Pancreas (tissue), 10 donors: ENCODE measurements around the gene KCNMA1. TPM values are rescaled to one million over a fixed set of nuclear protein-coding genes. Genes with fewer than 3 reads are reported as not detected.
A peak's percentile ranks its signal among the peaks of the same experiment; 100 is the strongest.

Experiments
- ATAC-seq, 4 donors: fragments of 200-7000 bp; cut with Tn5 transposase; one replicate each; pipeline versions ENCODE4 v1.8.0 to v1.9.1; 2020; ENCODE audit warnings: mild to moderate bottlenecking in 4 of 4, moderate library complexity in 4 of 4
- DNase-seq, 6 donors: peaks; one replicate each; pipeline ENCODE4 v3.0.0-alpha.2; 2020
- FAIRE-seq: peaks from 2 replicates; lab custom pipeline; 2012; peaks lifted over from hg19 to GRCh38; lab: Jason Lieb, UNC
- H3K27ac ChIP-seq, 4 donors: fragments of 200-600 bp; sonication (generic); 1 replicate in 3 of 4; 2 replicates in 1 of 4; pipeline versions ENCODE4 v1.5.0 to v1.8.0; 2020
- H3K27me3 ChIP-seq, 4 donors: fragments of 200-600 bp; one replicate each; pipeline ENCODE4 v1.8.0; 2021
- H3K36me3 ChIP-seq, 3 donors: fragments of 200-600 bp; sonication (generic) in 1 of 3; one replicate each; pipeline versions ENCODE4 v1.5.0 to v1.8.0; 2020 to 2021
- H3K4me1 ChIP-seq, 3 donors: fragments of 200-600 bp; one replicate each; pipeline ENCODE4 v1.8.0; 2021
- H3K4me3 ChIP-seq, 4 donors: fragments of 200-600 bp; sonication (generic) in 2 of 4; one replicate each; pipeline versions ENCODE4 v1.5.0 to v1.8.0; 2020 to 2021
- H3K9me3 ChIP-seq, 4 donors: fragments of 200-600 bp; one replicate each; pipeline ENCODE4 v1.8.0; 2021
- WGBS, 2 donors: extraction: QIAGEN DNeasy Blood & Tissue Kit; methylation state at CpG; one replicate each; pipeline ENCODE4 v1.1.7; 2013; 5-methylcytosine and 5-hydroxymethylcytosine counted together
- intact Hi-C, 3 donors: fragments of 100-400 bp; cut with DNase I; formaldehyde crosslinking; loops; one replicate each; pipeline versions ENCODE4 v1.11.1 to v1.14.2; 2022
- polyA plus RNA-seq, 2 donors: library from polyadenylated mRNA; stranded (reverse); fragments of 200-250 nt; gene quantifications; one replicate each; pipeline ENCODE4 v1.2.3, GENCODE V29; 2013
- total RNA-seq, 6 donors: library from RNA; stranded (reverse); fragmentation: NEBNext Ultra II Directional in 4 of 6; extraction: Animal tissue kit (Norgen Biotek cat#: 25700) in 4 of 6; gene quantifications; one replicate each; pipeline versions ENCODE4 v1.2.1 to v1.2.4, GENCODE V29; 2021 to 2023
- TF ChIP-seq, protein P1 (sequence below), 4 donors: fragments of 200-600 bp; sonication (generic) in 3 of 4; IDR thresholded peaks; one replicate each; pipeline versions ENCODE4 v1.5.0 to v1.8.0; 2021; ENCODE audit warnings: antibody characterized with exemption in 4 of 4
- donor health status: healthy with polysubstance abuse.
- donor health status: DM: no; HTN: no; CAD: no; lungs with moderate emphysema.
- donor health status: DM: no; HTN: no; CAD: no.
- donor health status: control.
- donor health status: control.
- donor health status: Bipolar disorder and iron deficiency.
- donor health status: DM: yes; HTN: yes; CAD: no.
- donor health status: DM: no; HTN: no; CAD: no.
- donor health status: DM: no; HTN: no; CAD: no.
- donor health status: DM: yes; HTN: yes; CAD: no.

Gene KCNMA1
- total and polyA plus RNA-seq, 8 donors, result 3.5 to 19.4 (median 9.3) TPM

DNA sequence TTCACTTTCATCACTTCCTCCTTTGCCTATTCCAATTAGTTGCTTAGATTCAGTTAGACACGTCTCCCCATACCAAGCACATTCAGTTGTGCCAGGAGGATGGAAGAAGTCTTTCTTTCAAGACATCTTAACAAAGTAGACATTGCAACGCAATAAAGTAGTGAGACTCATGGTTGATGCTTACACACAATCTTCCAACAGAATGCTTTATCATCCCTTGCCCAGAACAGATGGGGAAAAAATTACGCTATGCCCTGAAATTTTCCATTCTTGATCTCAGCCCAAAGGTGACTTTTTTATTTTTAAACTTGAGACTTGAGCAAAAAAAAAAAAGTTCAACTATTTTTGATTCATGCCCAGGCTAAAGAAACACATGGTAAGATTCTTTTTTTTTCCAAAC lies 74.9 kb downstream of the KCNMA1 start:
- FAIRE-seq (no peak), DNase-seq (no peak)
- TF ChIP-seq, protein P1, sequence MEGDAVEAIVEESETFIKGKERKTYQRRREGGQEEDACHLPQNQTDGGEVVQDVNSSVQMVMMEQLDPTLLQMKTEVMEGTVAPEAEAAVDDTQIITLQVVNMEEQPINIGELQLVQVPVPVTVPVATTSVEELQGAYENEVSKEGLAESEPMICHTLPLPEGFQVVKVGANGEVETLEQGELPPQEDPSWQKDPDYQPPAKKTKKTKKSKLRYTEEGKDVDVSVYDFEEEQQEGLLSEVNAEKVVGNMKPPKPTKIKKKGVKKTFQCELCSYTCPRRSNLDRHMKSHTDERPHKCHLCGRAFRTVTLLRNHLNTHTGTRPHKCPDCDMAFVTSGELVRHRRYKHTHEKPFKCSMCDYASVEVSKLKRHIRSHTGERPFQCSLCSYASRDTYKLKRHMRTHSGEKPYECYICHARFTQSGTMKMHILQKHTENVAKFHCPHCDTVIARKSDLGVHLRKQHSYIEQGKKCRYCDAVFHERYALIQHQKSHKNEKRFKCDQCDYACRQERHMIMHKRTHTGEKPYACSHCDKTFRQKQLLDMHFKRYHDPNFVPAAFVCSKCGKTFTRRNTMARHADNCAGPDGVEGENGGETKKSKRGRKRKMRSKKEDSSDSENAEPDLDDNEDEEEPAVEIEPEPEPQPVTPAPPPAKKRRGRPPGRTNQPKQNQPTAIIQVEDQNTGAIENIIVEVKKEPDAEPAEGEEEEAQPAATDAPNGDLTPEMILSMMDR (IDR thresholded peaks at IDR 0.05), result no peak

DNA sequence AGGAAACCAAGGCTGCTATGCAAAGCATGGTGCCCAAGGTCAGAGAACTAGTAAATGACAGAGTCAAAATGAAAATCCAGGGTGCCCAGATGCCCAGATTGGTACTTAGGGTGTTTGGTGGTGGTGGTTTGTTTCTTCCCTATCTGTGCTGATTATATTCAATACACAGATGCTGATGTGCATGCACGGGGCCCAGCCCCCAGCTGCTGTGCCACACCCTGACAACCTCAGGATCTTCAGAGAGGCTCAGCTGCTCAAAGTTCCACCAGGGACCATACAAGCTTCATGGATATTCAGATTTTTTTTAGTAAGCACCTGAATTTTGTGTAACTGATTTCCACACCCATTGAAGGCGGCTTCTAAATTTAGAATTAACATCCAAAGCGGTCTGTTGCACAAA lies 75.6 kb downstream of the KCNMA1 start:
- Histone ChIP-seq H3K36me3 (no peaks in the 10 kb centered on the region), H3K27ac (no peak overlapping the region), H3K4me3 (no peak overlapping the region), H3K9me3 (no peaks in the 10 kb centered on the region), H3K4me1 (peaks cover 0 to 3% (median 0%) of the 10 kb centered on the region in 3 donors), H3K27me3 (no peaks in the 10 kb centered on the region)
- DNase-seq (no peak), ATAC-seq (no peak), FAIRE-seq (no peak)
- intact Hi-C loops, result no loop called here
- TF ChIP-seq, protein P1 (IDR thresholded peaks at IDR 0.05), result no peak
- 81 to 93% methylated on average over 3 of the region's 3 CpGs for WGBS, 2 donors

More for the DNA sequence above, 74.9 kb downstream of the KCNMA1 start:
- H3K27me3 ChIP-seq, result no peaks in the 10 kb centered on the region
- H3K4me1 ChIP-seq, result peaks cover 0 to 3% (median 0%) of the 10 kb centered on the region in 3 donors
- intact Hi-C loops, result no loop called here
- no peak overlapping the region for H3K27ac ChIP-seq
- no peak overlapping the region for H3K4me3 ChIP-seq
- 40 to 86% methylated on average over 3 of the region's 3 CpGs for WGBS, 2 donors
- no peak for ATAC-seq
- H3K9me3 ChIP-seq, result no peaks in the 10 kb centered on the region
- no peaks in the 10 kb centered on the region for H3K36me3 ChIP-seq

DNA sequence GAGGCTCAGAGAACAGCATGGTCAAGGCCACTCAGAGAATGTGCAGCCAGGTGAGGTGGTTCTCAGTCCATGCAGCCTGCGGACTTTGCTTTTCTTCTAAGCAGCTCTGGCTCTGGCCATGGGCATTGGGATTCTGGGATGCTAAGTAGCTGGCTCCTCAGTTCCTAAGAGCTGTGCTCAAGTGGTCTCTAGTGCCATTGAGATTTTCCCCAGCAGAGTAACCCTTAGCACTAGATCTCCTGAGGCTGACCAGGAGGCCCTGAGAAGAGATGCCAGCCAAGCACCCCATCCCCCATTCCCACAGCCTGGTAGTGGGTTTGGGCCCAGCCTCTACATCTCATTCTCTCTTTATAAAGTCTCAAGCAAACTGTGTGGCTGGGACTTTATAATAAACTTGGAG lies 77.1 kb downstream of the KCNMA1 start:
- Histone ChIP-seq H3K9me3 (no peaks in the 10 kb centered on the region), H3K27ac (no peak overlapping the region), H3K36me3 (no peaks in the 10 kb centered on the region), H3K4me1 (peaks cover 0 to 3% (median 0%) of the 10 kb centered on the region in 3 donors), H3K4me3 (no peak overlapping the region), H3K27me3 (no peaks in the 10 kb centered on the region)
- WGBS, 2 donors, result 95 to 100% methylated on average over 1 of the region's 1 CpG
- ATAC-seq, result no peak
- TF ChIP-seq, protein P1 (IDR thresholded peaks at IDR 0.05), result no peak
- intact Hi-C loops, result no loop called here
- no peak for DNase-seq
- no peak for FAIRE-seq

DNA sequence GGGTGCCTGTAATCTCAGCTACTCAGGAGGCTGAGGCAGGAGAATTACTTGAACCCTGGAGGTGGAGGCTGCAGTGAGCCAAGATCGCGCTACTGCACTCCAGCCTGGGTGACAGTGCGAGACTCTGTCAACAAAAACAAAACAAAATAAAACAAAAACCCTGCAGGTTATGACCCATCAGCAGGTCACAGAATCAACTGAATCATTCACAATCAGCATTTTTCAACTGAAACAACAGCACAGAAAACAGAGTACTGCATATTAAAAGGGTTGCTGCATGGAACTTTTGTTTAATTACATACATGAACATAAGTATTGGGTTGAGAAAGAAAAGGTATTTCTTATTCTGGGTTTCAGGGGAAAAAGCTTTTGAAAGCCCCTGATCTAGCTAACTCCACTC lies 77.6 kb downstream of the KCNMA1 start:
- H3K4me3 ChIP-seq, result no peak overlapping the region
- no peak for ATAC-seq
- no peaks in the 10 kb centered on the region for H3K36me3 ChIP-seq
- intact Hi-C loops, result no loop called here
- no peaks in the 10 kb centered on the region for H3K27me3 ChIP-seq
- 67 to 93% methylated on average over 3 of the region's 3 CpGs for WGBS, 2 donors
- peaks cover 0 to 5% (median 0%) of the 10 kb centered on the region in 3 donors for H3K4me1 ChIP-seq
- DNase-seq, result no peak
- H3K27ac ChIP-seq, result no peak overlapping the region
- no peak for FAIRE-seq
- H3K9me3 ChIP-seq, result no peaks in the 10 kb centered on the region
- TF ChIP-seq, protein P1 (IDR thresholded peaks at IDR 0.05), result no peak

DNA sequence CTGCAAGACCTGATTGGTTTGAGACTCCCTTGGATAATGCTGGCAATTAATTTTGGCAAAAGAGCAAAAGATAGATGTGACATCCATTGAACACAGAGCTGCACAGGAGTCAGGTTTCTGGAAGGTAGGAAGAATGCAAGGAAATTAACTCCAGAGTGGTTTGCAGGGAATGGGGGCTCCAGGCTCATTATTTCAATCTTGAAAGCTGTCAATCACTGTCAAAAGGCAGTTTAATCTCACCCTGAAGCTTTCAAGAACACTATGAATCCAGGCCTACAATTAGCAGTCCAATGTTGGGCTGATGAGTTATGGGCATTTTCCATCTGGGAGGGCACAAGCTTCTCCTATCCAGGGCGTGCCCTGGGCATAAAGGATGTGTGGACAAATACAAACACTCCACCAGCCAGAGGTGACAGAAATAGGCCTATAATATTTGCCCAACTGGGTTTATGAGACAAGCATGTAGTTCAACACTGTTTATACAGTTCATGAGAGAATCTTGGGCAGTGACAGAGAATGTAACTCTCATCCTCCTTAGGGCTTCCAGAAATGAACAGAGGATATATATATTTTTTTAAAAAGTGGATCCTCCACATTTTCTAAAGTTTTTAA lies 80.5 kb downstream of the KCNMA1 start:
- Histone ChIP-seq H3K36me3 (no peaks in the 10 kb centered on the region), H3K4me3 (no peak overlapping the region), H3K4me1 (peaks cover 0 to 4% (median 0%) of the 10 kb centered on the region in 3 donors), H3K9me3 (no peaks in the 10 kb centered on the region), H3K27me3 (no peaks in the 10 kb centered on the region), H3K27ac (no peak overlapping the region)
- 89 to 90% methylated on average over 1 of the region's 1 CpG for WGBS, 2 donors
- intact Hi-C loops, result no loop called here
- DNase-seq, result no peak
- no peak for FAIRE-seq
- TF ChIP-seq, protein P1 (IDR thresholded peaks at IDR 0.05), result no peak
- ATAC-seq, result peak in 1 of 4 donors; percentile 7
